T-helper 2 cell (primary cell): Measurements from ENCODE around the gene NCK1.

Source experiments
- DNase-seq, 5 experiments: peaks; one replicate each; pipeline versions ENCODE4 v3.0.0 to v3.0.0-alpha.2; 2012 to 2022
- total RNA-seq, 2 donors: gene quantifications; one replicate each; lab custom pipeline; 2026; lab: John Stamatoyannopoulos, UW

Gene NCK1
- 44.4 to 51.4 reads per million in 2 donors for total RNA-seq

GRCh38 chr3:136861890-136862616 is at the start of gene NCK1:
Gene NCK1 (plus strand): TSS chr3:136862208. CDS start chr3:136928002, 65,794 bp downstream.
- DNase-seq, result peak; percentile 96 to 99 (median 98)

- no peak for DNase-seq
Observed at GRCh38 chr3:136817448-136817847, 44.6 kb upstream of the NCK1 start.

GRCh38 chr3:136818191-136818768 is 43.7 kb upstream of the NCK1 start:
- DNase-seq, result peak in 2 of 5 experiments; percentile 1 to 44

- peak in 4 of 5 experiments; percentile 3 to 26 (median 18) for DNase-seq
Observed at GRCh38 chr3:136818769-136819391, 43.1 kb upstream of the NCK1 start, which contains the start of gene SLC35G2. Gene SLC35G2 (plus strand): TSS chr3:136819126. CDS start chr3:136854461, 35,335 bp downstream.

- no peak for DNase-seq
Observed at GRCh38 chr3:136819392-136819730, 42.6 kb upstream of the NCK1 start.

- peak in 4 of 5 experiments; percentile 3 to 50 (median 16) for DNase-seq
Observed at GRCh38 chr3:136819731-136820679, 42.0 kb upstream of the NCK1 start.

- DNase-seq, result no peak
Observed at GRCh38 chr3:136831461-136831860, 30.5 kb upstream of the NCK1 start.

- DNase-seq, result no peak
Observed at GRCh38 chr3:136835089-136835812, 26.8 kb upstream of the NCK1 start.

GRCh38 chr3:136835813-136836510 is 26.0 kb upstream of the NCK1 start:
- no peak for DNase-seq

GRCh38 chr3:136836511-136837156 is 25.4 kb upstream of the NCK1 start:
- DNase-seq, result no peak

- DNase-seq, result peak in 1 of 5 experiments; percentile 65
Observed at GRCh38 chr3:136838641-136839555, 23.1 kb upstream of the NCK1 start.

GRCh38 chr3:136839556-136839931 is 22.5 kb upstream of the NCK1 start:
- DNase-seq, result no peak

- no peak for DNase-seq
Observed at GRCh38 chr3:136840252-136840651, 21.8 kb upstream of the NCK1 start.

- no peak for DNase-seq
Observed at GRCh38 chr3:136842294-136842693, 19.7 kb upstream of the NCK1 start.

- no peak for DNase-seq
Observed at GRCh38 chr3:136844724-136845123, 17.3 kb upstream of the NCK1 start.

- DNase-seq, result no peak
Observed at GRCh38 chr3:136852180-136852579, 9.8 kb upstream of the NCK1 start.

- no peak for DNase-seq
Observed at GRCh38 chr3:136856665-136857064, 5.3 kb upstream of the NCK1 start.

GRCh38 chr3:136858381-136858780 is 3.6 kb upstream of the NCK1 start:
- DNase-seq, result no peak

GRCh38 chr3:136860541-136860940 is 1.5 kb upstream of the NCK1 start:
- no peak for DNase-seq
